Measurements from ENCODE around the gene CDC42BPG.

Gene CDC42BPG

DNA sequence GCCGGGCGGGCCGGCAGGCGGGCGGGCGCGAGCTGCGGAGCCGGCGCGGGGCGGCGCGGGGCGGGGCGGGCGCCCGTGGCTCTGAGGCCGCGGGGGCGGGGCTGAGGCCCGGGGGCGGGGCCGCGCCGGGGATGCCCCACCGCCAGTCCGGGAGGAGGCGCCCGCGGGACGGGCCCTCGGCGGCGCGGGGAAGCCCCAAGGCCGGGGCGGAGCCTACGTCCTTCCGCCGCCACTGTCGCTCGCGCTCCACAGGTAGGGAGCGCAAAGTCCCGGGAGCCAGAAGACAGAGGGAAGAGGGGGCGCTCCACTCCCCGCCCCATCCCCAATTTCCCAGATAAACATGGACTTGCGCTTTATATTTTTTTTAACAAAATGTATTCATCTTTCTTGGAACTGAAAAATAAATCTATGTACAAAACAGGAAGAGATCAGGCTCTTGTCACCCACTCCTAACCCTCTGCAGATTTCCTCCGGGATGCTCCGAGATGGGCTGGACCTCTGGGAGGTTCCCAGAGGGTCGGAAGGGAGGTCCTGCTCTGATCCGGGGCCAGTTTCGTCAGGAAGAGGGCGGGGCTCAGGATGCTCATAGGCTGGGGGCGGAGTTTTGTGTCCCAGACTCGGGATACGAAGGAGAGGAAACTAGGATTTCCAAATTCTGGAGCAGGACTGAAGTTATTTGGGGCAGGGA is 41.2 kb downstream of the CDC42BPG start, which contains the start of gene MAP4K2:
Gene MAP4K2 (minus strand): TSS at position 57 of the 688 bp plus-strand sequence. CDS start 65 bp downstream, outside the sequence.
- DNase-seq = peak; percentile 82

DNA sequence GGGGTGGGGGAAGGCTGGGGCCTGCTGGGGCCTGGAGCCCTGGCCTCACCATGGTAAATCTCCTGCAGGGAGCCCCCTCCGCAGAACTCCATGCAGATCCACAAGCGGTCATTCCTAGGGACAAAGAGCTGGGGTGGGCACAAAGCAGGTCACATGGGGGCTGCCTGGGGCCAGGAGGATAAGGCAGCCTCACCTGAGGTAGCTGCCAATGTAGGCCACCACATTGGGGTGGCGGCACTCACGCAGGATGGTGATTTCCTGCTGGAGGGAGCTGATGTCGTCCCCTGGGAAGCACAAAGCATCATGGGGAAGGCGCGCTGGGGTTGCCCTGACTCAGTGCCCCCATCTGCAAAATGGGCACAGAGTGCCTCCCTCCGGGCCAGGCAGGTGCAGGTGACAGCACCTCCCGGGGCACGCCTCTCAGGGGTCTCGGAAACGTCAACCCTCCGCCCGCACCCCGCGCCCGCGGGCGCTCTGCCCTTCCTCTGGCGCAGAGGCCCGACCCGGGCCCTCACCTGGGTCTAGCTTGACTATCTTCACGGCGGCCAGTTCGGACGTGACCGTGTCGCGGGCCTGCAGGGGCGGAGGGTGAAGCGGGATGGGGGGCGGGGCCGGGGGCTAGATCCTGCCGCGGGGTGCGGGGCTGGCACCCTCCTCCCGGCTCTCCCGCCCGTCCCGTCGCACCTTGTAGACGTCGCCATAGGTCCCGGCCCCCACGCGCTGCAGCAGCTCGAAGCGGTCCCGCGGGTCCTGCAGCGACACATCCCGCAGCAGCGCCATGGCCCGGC is 41.9 kb downstream of the CDC42BPG start:
- DNase-seq = peak; percentile 31

GRCh38 chr11:64801561-64802369 is 42.7 kb downstream of the CDC42BPG start:
- no peak for DNase-seq

- DNase-seq = no peak
Observed at GRCh38 chr11:64801158-64801464, 43.3 kb downstream of the CDC42BPG start.

DNA sequence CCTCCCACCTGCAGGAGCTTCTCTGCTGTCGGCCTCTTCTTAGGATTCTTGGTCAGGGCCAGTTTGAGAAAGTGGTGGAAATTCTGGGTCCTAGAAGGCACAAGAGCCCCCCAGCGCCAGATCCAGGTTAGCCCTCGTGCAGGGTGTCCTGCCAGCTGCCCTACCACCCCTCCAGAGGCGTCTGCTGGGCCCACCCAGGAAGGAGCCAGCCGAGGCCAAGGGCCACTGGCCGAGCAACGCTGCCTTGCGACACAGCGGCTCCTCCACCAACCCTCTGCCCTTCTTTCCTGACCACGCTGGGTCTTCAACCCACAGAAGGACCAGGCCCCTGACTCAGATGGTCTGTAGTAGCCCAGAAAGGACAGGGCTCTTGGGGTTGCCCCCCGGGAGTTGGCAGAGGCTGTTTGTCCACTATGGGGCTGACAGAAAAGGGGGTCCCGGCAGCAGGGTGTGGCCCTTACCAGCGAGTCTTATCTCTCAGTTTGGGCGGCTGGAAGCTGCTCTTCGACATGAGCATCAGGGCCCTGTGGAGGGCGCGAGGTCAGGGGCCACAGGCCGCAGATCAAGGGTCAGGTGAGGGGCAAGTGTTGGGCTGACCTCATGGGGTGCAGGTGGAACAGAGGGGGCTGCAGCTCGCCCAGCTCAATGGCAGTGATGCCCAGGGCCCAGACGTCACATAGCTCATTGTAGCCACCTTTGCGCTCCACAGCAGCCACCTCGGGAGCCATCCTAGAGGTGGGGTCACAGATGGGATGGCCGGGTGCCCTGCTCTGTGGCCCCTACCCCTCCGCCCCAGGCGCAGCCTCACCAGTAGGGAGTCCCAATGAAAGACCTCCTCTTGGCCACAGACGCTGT is 43.9 kb downstream of the CDC42BPG start:
- DNase-seq = no peak

- no peak for DNase-seq
Observed at GRCh38 chr11:64799623-64800302, 44.7 kb downstream of the CDC42BPG start.

GRCh38 chr11:64799256-64799622 is 45.2 kb downstream of the CDC42BPG start:
- no peak for DNase-seq

- no peak for DNase-seq
Observed at GRCh38 chr11:64796757-64797541, 47.5 kb downstream of the CDC42BPG start.

DNA sequence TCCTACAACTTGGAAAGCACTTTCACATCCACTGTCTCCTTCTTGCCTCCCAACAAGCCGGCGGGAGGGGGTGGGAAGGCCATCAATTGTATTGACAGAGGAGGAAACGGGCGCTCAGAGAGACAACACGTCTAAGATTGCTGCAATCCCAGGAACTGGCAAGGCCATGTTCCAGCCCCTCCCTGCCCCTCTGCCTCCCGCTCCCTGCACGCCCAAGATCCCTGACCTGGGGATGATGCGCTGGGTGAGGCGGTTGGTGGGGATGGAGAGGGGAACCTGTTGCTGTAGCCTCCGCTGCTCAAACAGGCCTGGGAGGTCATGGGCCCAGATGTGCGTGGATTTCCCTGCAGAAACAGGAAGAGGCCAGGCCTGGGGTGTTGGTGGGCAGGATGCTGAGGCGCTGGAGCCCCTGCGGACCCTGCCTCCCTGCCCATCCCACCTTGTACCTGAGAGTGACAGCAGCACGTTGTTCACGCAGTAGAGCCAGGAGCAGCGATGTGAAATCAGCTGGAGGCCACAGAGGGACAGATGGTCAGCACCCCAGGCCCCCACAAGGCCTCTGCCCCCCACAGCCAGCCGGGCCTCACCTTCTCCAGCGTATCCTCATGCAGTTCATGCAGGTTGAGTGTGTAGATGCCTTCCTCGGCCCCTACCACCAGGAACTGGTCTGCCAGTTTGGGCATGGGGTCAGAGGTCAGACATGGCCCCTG is 48.3 kb downstream of the CDC42BPG start:
- DNase-seq = no peak

GRCh38 chr11:64794526-64794925 is 49.9 kb downstream of the CDC42BPG start:
- no peak for DNase-seq

DNA sequence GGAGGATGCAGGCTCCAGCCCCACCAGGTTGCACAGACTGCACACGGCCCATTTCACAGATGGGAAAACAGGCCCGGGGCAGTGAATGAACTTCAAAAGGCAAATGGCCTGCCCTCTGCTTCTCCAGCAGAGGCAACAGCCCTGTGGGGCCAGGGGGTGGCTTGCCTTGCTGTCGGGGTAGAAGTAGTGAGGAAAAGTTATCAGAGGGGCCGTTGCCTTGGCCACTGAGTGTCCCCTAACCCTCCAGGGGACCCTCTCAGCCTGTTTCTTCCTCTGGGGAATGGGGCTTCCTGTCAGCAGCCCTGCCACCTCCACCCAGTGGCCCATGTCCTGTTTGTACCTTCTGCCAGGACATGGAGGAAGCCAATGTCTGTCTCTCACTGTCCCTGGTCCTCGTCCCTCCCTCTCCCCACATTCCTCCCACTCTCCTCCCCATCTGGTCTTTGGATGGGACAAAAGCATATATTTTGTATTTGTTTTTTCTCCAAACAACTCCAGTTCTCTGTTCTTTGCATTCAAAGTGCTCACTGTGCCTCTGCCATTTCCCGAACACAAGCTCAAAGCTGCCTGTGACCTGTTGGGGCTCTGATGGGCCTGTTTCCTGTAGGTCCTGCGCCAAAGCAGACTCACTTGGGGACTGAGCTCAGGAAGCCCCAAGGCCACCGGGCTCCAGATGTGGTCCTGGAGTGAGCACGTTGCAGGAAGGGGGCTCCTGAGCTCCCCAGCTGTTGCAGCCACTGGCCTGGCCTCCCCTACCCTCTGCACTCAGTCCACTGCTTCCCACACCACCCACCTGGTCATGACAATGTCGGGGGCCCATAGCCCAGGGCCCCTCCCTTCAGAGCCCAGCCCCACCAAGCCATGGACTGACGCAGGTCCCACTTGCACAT is 50.9 kb downstream of the CDC42BPG start:
- no peak for DNase-seq

- no peak for DNase-seq
Observed at GRCh38 chr11:64792482-64792881, 52.0 kb downstream of the CDC42BPG start.

DNA sequence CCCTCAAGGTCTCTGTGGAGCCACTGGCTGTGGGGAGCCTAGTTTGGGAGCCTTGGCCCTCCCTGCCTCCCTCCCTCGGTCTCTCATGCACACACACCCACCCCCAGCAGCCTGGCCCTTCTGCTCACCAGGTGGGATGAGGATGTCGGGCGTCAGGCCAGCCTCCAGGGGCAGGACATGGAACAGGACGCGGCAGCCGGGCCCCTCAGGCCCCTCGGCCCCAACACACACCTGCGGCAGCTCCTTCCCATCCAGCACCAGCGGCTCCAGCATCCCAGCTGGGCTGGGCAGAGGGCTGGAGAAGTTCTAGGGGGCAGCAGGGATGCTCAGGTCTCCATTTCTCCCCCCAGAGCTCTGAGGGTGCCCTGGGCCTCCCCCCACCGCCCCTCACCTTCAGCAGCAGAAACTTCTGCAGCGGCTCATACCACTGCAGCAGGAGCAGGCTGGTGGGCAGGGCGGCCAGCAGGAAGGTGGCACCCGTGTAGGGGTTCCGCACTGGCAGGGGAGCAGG is 52.6 kb downstream of the CDC42BPG start:
- DNase-seq = no peak

- no peak for DNase-seq
Observed at GRCh38 chr11:64790205-64791095, 54.0 kb downstream of the CDC42BPG start.

DNA sequence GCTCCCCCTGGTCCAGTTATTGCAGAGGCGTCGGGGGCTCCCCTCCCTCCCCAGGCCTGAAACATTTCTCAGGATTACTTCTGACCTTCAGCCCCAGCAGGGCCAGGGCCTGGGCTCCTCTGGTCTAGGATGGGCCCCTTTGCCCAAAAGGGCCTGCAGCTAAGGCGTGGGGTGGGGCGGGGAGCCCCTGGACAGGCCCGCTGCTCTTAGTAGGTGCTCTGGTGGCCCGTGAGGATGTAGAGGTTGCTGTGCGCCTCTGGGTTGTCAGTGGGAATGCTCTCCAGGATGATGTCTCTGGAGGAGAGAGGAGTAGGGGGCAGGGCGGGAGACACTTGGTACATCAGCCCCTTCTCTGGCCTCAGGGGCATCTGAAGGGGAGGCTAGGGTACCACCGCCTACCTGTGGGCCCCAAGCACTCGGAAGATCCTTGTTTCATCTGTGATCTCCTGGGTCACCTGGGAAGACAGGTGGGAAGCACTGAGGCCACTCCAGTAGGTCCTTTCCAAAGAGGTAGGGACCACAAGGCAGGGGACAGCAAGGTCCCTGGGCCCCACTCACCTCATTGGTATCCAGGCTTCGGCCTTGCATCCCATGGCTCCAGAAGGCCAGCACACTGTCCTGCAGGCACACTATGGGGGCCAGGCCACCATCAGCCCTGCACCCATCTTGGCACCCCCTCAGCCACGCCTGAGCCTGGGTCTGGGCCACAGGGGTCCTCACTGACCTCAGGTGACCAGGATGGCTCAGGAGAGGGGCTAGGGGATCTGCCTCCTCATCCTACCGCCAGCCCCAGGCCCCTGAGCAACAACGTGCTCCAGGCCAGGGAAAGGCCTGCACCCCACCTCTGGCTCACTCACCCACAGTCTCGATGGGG is 54.9 kb downstream of the CDC42BPG start:
- DNase-seq = no peak

- DNase-seq = no peak
Observed at GRCh38 chr11:64788321-64789215, 55.9 kb downstream of the CDC42BPG start.
